Measurements from ENCODE around the gene FAM110A. TPM values are rescaled to one million over a fixed set of nuclear protein-coding genes. Genes with fewer than 3 reads are reported as not detected.
"Not testable (repeated sequence)": the region's sequence is repeated elsewhere in the genome, so short reads cannot be mapped to it uniquely, and the experiment has no call there.

Gene FAM110A
- total RNA-seq (1 to 10 TPM; 3.6 to 7.0 TPM), polyA plus RNA-seq (1 to 10 TPM; 2.9 to 3.1 TPM)
- long read RNA-seq, donor 1, transcript FAM110A-204 (2 exons, 1,809 nt), result major isoform, 12 of 21 reads
- long read RNA-seq, donor 1, partial matches to known transcripts, result 3 of 21 reads
- long read RNA-seq, donor 1, other reads (novel, unspliced or antisense), result 3 of 21 reads
- long read RNA-seq, donor 2, transcript FAM110A-204 (2 exons, 1,809 nt), result major isoform, 7 of 12 reads
- long read RNA-seq, donor 2, partial matches to known transcripts, result 0 of 12 reads
- long read RNA-seq, donor 2, other reads (novel, unspliced or antisense), result 5 of 12 reads

- no peaks in the 10 kb centered on the region for H3K27me3 ChIP-seq (ENCODE audit: control insufficient read depth in 1 of 2, insufficient read depth in 2 of 2, low read length in 1 of 2)
- H3K4me3 ChIP-seq (ENCODE audit: low read length in 2 of 2), result peak within 1 kb of the TSS; percentile 35 to 54
- intact Hi-C loops (cut with DNase I), result loop anchor here in 1 of 2 donors (10.0 kb wide), 1 partner anchor 281 kb away; the partner anchor contains the start of gene PSMF1
- DNase-seq, result peak; percentile 98 to 99
- H3K36me3 ChIP-seq (ENCODE audit: control insufficient read depth in 1 of 2, insufficient read depth in 2 of 2, low read length in 1 of 2), result no peaks in the 10 kb centered on the region
- no peaks in the 10 kb centered on the region for H3K4me1 ChIP-seq (ENCODE audit: control insufficient read depth in 1 of 2, insufficient read depth in 2 of 2, low read length in 2 of 2)
- ATAC-seq (ENCODE audit: low FRiP score), result peak; percentile 98
- WGBS, 2 donors, result 0% methylated on average over 57 to 64 of the region's 64 CpGs
- no peak within 1 kb of the TSS for H3K27ac ChIP-seq (ENCODE audit: low read depth in 1 of 2, low read length in 2 of 2)
- H3K9me3 ChIP-seq (ENCODE audit: control insufficient read depth, low read length), result no peaks in the 10 kb centered on the region
Observed at GRCh38 chr20:833450-834150, at the start of gene FAM110A. Gene FAM110A (plus strand): TSS chr20:833715. CDS start chr20:844805, 11,090 bp downstream.

GRCh38 chr20:787825-788224 is 45.7 kb upstream of the FAM110A start:
- Histone ChIP-seq H3K4me3 (ENCODE audit: low read length in 2 of 2) (no peak overlapping the region), H3K27ac (ENCODE audit: low read depth in 1 of 2, low read length in 2 of 2) (no peak overlapping the region), H3K9me3 (ENCODE audit: control insufficient read depth, low read length) (peaks cover 6% of the 10 kb centered on the region), H3K36me3 (ENCODE audit: control insufficient read depth in 1 of 2, insufficient read depth in 2 of 2, low read length in 1 of 2) (no peaks in the 10 kb centered on the region), H3K27me3 (ENCODE audit: control insufficient read depth in 1 of 2, insufficient read depth in 2 of 2, low read length in 1 of 2) (no peaks in the 10 kb centered on the region), H3K4me1 (ENCODE audit: control insufficient read depth in 1 of 2, insufficient read depth in 2 of 2, low read length in 2 of 2) (no peaks in the 10 kb centered on the region)
- DNase-seq, result no peak
- intact Hi-C loops (cut with DNase I), result no loop called here
- whole genome bisulfite sequencing, 2 donors, result 13 to 16% methylated on average over 1 of the region's 1 CpG
- no peak for ATAC-seq (ENCODE audit: low FRiP score)

GRCh38 chr20:791056-791455 is 42.5 kb upstream of the FAM110A start:
- 44 to 48% methylated on average over 2 of the region's 2 CpGs for WGBS, 2 donors
- ATAC-seq (ENCODE audit: low FRiP score) (no peak), DNase-seq (no peak)
- no peaks in the 10 kb centered on the region for H3K36me3 ChIP-seq (ENCODE audit: control insufficient read depth in 1 of 2, insufficient read depth in 2 of 2, low read length in 1 of 2)
- H3K27ac ChIP-seq (ENCODE audit: low read depth in 1 of 2, low read length in 2 of 2), result no peak overlapping the region
- H3K27me3 ChIP-seq (ENCODE audit: control insufficient read depth in 1 of 2, insufficient read depth in 2 of 2, low read length in 1 of 2), result no peaks in the 10 kb centered on the region
- no peaks in the 10 kb centered on the region for H3K4me1 ChIP-seq (ENCODE audit: control insufficient read depth in 1 of 2, insufficient read depth in 2 of 2, low read length in 2 of 2)
- peaks cover 6% of the 10 kb centered on the region for H3K9me3 ChIP-seq (ENCODE audit: control insufficient read depth, low read length)
- intact Hi-C loops (cut with DNase I), result no loop called here
- H3K4me3 ChIP-seq (ENCODE audit: low read length in 2 of 2), result no peak overlapping the region

GRCh38 chr20:792248-792647 is 41.3 kb upstream of the FAM110A start:
- intact Hi-C loops (cut with DNase I), result no loop called here
- Histone ChIP-seq H3K9me3 (ENCODE audit: control insufficient read depth, low read length) (peaks cover 6% of the 10 kb centered on the region), H3K4me1 (ENCODE audit: control insufficient read depth in 1 of 2, insufficient read depth in 2 of 2, low read length in 2 of 2) (no peaks in the 10 kb centered on the region), H3K36me3 (ENCODE audit: control insufficient read depth in 1 of 2, insufficient read depth in 2 of 2, low read length in 1 of 2) (no peaks in the 10 kb centered on the region), H3K27ac (ENCODE audit: low read depth in 1 of 2, low read length in 2 of 2) (no peak overlapping the region), H3K27me3 (ENCODE audit: control insufficient read depth in 1 of 2, insufficient read depth in 2 of 2, low read length in 1 of 2) (no peaks in the 10 kb centered on the region), H3K4me3 (ENCODE audit: low read length in 2 of 2) (no peak overlapping the region)
- WGBS, 2 donors, result 92% methylated on average over 18 of the region's 18 CpGs
- DNase-seq (no peak), ATAC-seq (ENCODE audit: low FRiP score) (no peak)

GRCh38 chr20:796921-797320 is 36.6 kb upstream of the FAM110A start:
- WGBS, 2 donors, result 81 to 84% methylated on average over 3 of the region's 3 CpGs
- DNase-seq (no peak), ATAC-seq (ENCODE audit: low FRiP score) (no peak)
- peaks cover 4% of the 10 kb centered on the region for H3K9me3 ChIP-seq (ENCODE audit: control insufficient read depth, low read length)
- H3K27ac ChIP-seq (ENCODE audit: low read depth in 1 of 2, low read length in 2 of 2), result no peak overlapping the region
- no peaks in the 10 kb centered on the region for H3K27me3 ChIP-seq (ENCODE audit: control insufficient read depth in 1 of 2, insufficient read depth in 2 of 2, low read length in 1 of 2)
- H3K36me3 ChIP-seq (ENCODE audit: control insufficient read depth in 1 of 2, insufficient read depth in 2 of 2, low read length in 1 of 2), result no peaks in the 10 kb centered on the region
- H3K4me1 ChIP-seq (ENCODE audit: control insufficient read depth in 1 of 2, insufficient read depth in 2 of 2, low read length in 2 of 2), result no peaks in the 10 kb centered on the region
- H3K4me3 ChIP-seq (ENCODE audit: low read length in 2 of 2), result no peak overlapping the region
- intact Hi-C loops (cut with DNase I), result no loop called here

GRCh38 chr20:798746-799145 is 34.8 kb upstream of the FAM110A start:
- 77 to 78% methylated on average over 5 of the region's 5 CpGs for WGBS, 2 donors

GRCh38 chr20:800026-800425 is 33.5 kb upstream of the FAM110A start:
- H3K27me3 ChIP-seq (ENCODE audit: control insufficient read depth in 1 of 2, insufficient read depth in 2 of 2, low read length in 1 of 2); H3K36me3 ChIP-seq (ENCODE audit: control insufficient read depth in 1 of 2, insufficient read depth in 2 of 2, low read length in 1 of 2); H3K4me1 ChIP-seq (ENCODE audit: control insufficient read depth in 1 of 2, insufficient read depth in 2 of 2, low read length in 2 of 2); H3K9me3 ChIP-seq (ENCODE audit: control insufficient read depth, low read length); ATAC-seq (ENCODE audit: low FRiP score); H3K27ac ChIP-seq (ENCODE audit: low read depth in 1 of 2, low read length in 2 of 2); intact Hi-C loops (cut with DNase I); H3K4me3 ChIP-seq (ENCODE audit: low read length in 2 of 2); DNase-seq: not testable (repeated sequence)
- WGBS, 2 donors, result 88 to 89% methylated on average over 7 of the region's 7 CpGs

More at GRCh38 chr20:798746-799145, 34.8 kb upstream of the FAM110A start:
- H3K27me3 ChIP-seq (ENCODE audit: control insufficient read depth in 1 of 2, insufficient read depth in 2 of 2, low read length in 1 of 2); H3K4me3 ChIP-seq (ENCODE audit: low read length in 2 of 2); intact Hi-C loops (cut with DNase I); H3K9me3 ChIP-seq (ENCODE audit: control insufficient read depth, low read length); H3K36me3 ChIP-seq (ENCODE audit: control insufficient read depth in 1 of 2, insufficient read depth in 2 of 2, low read length in 1 of 2); H3K27ac ChIP-seq (ENCODE audit: low read depth in 1 of 2, low read length in 2 of 2); DNase-seq; H3K4me1 ChIP-seq (ENCODE audit: control insufficient read depth in 1 of 2, insufficient read depth in 2 of 2, low read length in 2 of 2); ATAC-seq (ENCODE audit: low FRiP score): not testable (repeated sequence)

- intact Hi-C loops (cut with DNase I), result no loop called here
- H3K36me3 ChIP-seq (ENCODE audit: control insufficient read depth in 1 of 2, insufficient read depth in 2 of 2, low read length in 1 of 2), result no peaks in the 10 kb centered on the region
- H3K9me3 ChIP-seq (ENCODE audit: control insufficient read depth, low read length), result peaks cover 2% of the 10 kb centered on the region
- no peaks in the 10 kb centered on the region for H3K4me1 ChIP-seq (ENCODE audit: control insufficient read depth in 1 of 2, insufficient read depth in 2 of 2, low read length in 2 of 2)
- no peaks in the 10 kb centered on the region for H3K27me3 ChIP-seq (ENCODE audit: control insufficient read depth in 1 of 2, insufficient read depth in 2 of 2, low read length in 1 of 2)
- WGBS, 2 donors, result 78 to 83% methylated on average over 3 of the region's 3 CpGs
- ATAC-seq (ENCODE audit: low FRiP score), result no peak
- no peak overlapping the region for H3K27ac ChIP-seq (ENCODE audit: low read depth in 1 of 2, low read length in 2 of 2)
- no peak overlapping the region for H3K4me3 ChIP-seq (ENCODE audit: low read length in 2 of 2)
- DNase-seq, result no peak
Observed at GRCh38 chr20:801678-802077, 31.8 kb upstream of the FAM110A start.

GRCh38 chr20:805713-806112 is 27.8 kb upstream of the FAM110A start:
- intact Hi-C loops (cut with DNase I), result no loop called here
- H3K27ac ChIP-seq (ENCODE audit: low read depth in 1 of 2, low read length in 2 of 2), result no peak overlapping the region
- DNase-seq, result no peak
- 13 to 21% methylated on average over 1 of the region's 1 CpG for WGBS, 2 donors
- no peaks in the 10 kb centered on the region for H3K4me1 ChIP-seq (ENCODE audit: control insufficient read depth in 1 of 2, insufficient read depth in 2 of 2, low read length in 2 of 2)
- H3K36me3 ChIP-seq (ENCODE audit: control insufficient read depth in 1 of 2, insufficient read depth in 2 of 2, low read length in 1 of 2), result no peaks in the 10 kb centered on the region
- ATAC-seq (ENCODE audit: low FRiP score), result no peak
- H3K9me3 ChIP-seq (ENCODE audit: control insufficient read depth, low read length), result peaks cover 2% of the 10 kb centered on the region
- H3K4me3 ChIP-seq (ENCODE audit: low read length in 2 of 2), result no peak overlapping the region
- H3K27me3 ChIP-seq (ENCODE audit: control insufficient read depth in 1 of 2, insufficient read depth in 2 of 2, low read length in 1 of 2), result no peaks in the 10 kb centered on the region
